A549 (cell line): ENCODE measurements around the gene SASH1. TPM values are rescaled to one million over a fixed set of nuclear protein-coding genes. Genes with fewer than 3 reads are reported as not detected.

Experiments used
- ATAC-seq, 2 experiments: fragments of 200-7000 bp in 1 of 2; fragments of >200 bp in 1 of 2; cut with Nextera tagmentation in 1 of 2; cut with Tn5 transposase in 1 of 2; 3 replicates each; pipeline versions ENCODE4 v1.8.0 to v1.9.1; 2018 to 2020; ENCODE audit warnings: mild to moderate bottlenecking in 1 of 2, moderate library complexity in 1 of 2
- CTCF ChIA-PET: fragments of 300-600 bp; sonication (Branson Sonifier 250); formaldehyde crosslinking; extraction: SDS; loops from one replicate; lab custom pipeline; 2021; ENCODE audit warnings: antibody characterized with exemption, inconsistent platforms; lab: Yijun Ruan, JAX
- POLR2A ChIA-PET: fragments of 350-600 bp; formaldehyde crosslinking; extraction: SDS; loops from one replicate; lab custom pipeline; 2021; ENCODE audit warnings: antibody characterized with exemption, inconsistent platforms; lab: Yijun Ruan, JAX
- DNase-seq, 2 experiments: peaks; one replicate each; pipeline versions ENCODE4 v3.0.0 to v3.0.0-alpha.2; 2011 to 2016; ENCODE audit warnings: low read depth in 1 of 2, low spot score in 1 of 2
- FAIRE-seq: peaks from 2 replicates; lab custom pipeline; 2011; peaks lifted over from hg19 to GRCh38; lab: Jason Lieb, UNC
- H3K27ac ChIP-seq, 2 experiments: fragments of >200 bp; sonication (Bioruptor Twin); formaldehyde crosslinking; 3 replicates each; pipeline ENCODE4 v1.5.1; 2016 to 2017
- H3K4me1 ChIP-seq: fragments of >200 bp; sonication (Bioruptor Twin); formaldehyde crosslinking; 3 replicates; pipeline ENCODE4 v1.6.1; 2016
- H3K4me2 ChIP-seq: fragments of >200 bp; sonication (Bioruptor Twin); formaldehyde crosslinking; 3 replicates; pipeline ENCODE4 v1.6.1; 2016
- H3K4me3 ChIP-seq: fragments of >200 bp; sonication (Bioruptor Twin); formaldehyde crosslinking; 3 replicates; pipeline ENCODE4 v1.5.1; 2016
- H3K9me3 ChIP-seq: fragments of >200 bp; sonication (Bioruptor Twin); formaldehyde crosslinking; 3 replicates; pipeline ENCODE4 v1.6.1; 2016
- BHLHE40 ChIP-seq: IDR thresholded peaks from 2 replicates; pipeline ENCODE4 v1.6.1; 2012; ENCODE audit warnings: low read depth, low read length, inconsistent platforms
- CBX2 ChIP-seq: fragments of 200-600 bp; sonication (generic); IDR thresholded peaks from 2 replicates; pipeline ENCODE4 v1.6.1; 2016; ENCODE audit warnings: low read depth, mild to moderate bottlenecking, borderline replicate concordance
- CBX8 ChIP-seq: fragments of 200-600 bp; sonication (generic); IDR thresholded peaks from 2 replicates; pipeline ENCODE4 v1.6.1; 2016
- E2F6 ChIP-seq: IDR thresholded peaks from 2 replicates; pipeline ENCODE4 v1.6.1; 2012; ENCODE audit warnings: low read depth, borderline replicate concordance
- EP300 ChIP-seq, 2 experiments: fragments of >200 bp; sonication (Bioruptor Twin); formaldehyde crosslinking; IDR thresholded peaks; 2 replicates in 1 of 2; 3 replicates in 1 of 2; pipeline ENCODE4 v1.6.1; 2016 to 2017
- FOSB ChIP-seq: fragments of 250-450 bp; sonication (Bioruptor Pico); IDR thresholded peaks from 2 replicates; pipeline ENCODE4 v1.5.0; 2020; ENCODE audit warnings: mild to moderate bottlenecking, moderate library complexity
- FOXS1 ChIP-seq: fragments of 250-450 bp; sonication (Bioruptor Pico); IDR thresholded peaks from 2 replicates; pipeline ENCODE4 v1.5.0; 2020; ENCODE audit warnings: mild to moderate bottlenecking, moderate library complexity
- GATA3 ChIP-seq: IDR thresholded peaks from 2 replicates; pipeline ENCODE4 v1.6.1; 2012; ENCODE audit warnings: borderline replicate concordance
- HDAC2 ChIP-seq: fragments of 200-600 bp; sonication (generic); IDR thresholded peaks from 2 replicates; pipeline ENCODE4 v1.6.1; 2016
- HMGXB4 ChIP-seq: fragments of 250-450 bp; sonication (Bioruptor Pico); IDR thresholded peaks from 2 replicates; pipeline ENCODE4 v1.5.0; 2021; ENCODE audit warnings: mild to moderate bottlenecking, moderate library complexity, borderline replicate concordance
- HOXA7 ChIP-seq: fragments of 250-450 bp; sonication (Bioruptor Pico); IDR thresholded peaks from 2 replicates; pipeline ENCODE4 v1.5.0; 2020; ENCODE audit warnings: mild to moderate bottlenecking, moderate library complexity
- KDM1A ChIP-seq: fragments of 200-600 bp; sonication (generic); IDR thresholded peaks from 2 replicates; pipeline ENCODE4 v1.6.1; 2016; ENCODE audit warnings: low read depth, mild to moderate bottlenecking
- MAZ ChIP-seq: fragments of 150-350 bp; IDR thresholded peaks from 2 replicates; pipeline ENCODE4 v1.6.1; 2014; ENCODE audit warnings: antibody characterized with exemption, low read depth, low read length, borderline replicate concordance
- NFE2L2 ChIP-seq: fragments of 150-350 bp; conservative IDR thresholded peaks from 2 replicates; pipeline ENCODE4 v1.6.1; 2014; ENCODE audit warnings: low read length
- NR3C1 ChIP-seq: fragments of >200 bp; sonication (Bioruptor Twin); formaldehyde crosslinking; IDR thresholded peaks from 3 replicates; pipeline ENCODE4 v1.6.1; 2017
- POLR2A ChIP-seq: IDR thresholded peaks from 2 replicates; pipeline ENCODE4 v1.6.1; 2012; ENCODE audit warnings: mild to moderate bottlenecking, low read length
- SREBF2 ChIP-seq: fragments of 450-650 bp; IDR thresholded peaks from 2 replicates; pipeline ENCODE4 v1.6.1; 2014; ENCODE audit warnings: mild to moderate bottlenecking, moderate library complexity
- TFCP2L1 ChIP-seq: fragments of 250-450 bp; sonication (Bioruptor Pico); IDR thresholded peaks from 2 replicates; pipeline ENCODE4 v1.5.0; 2021; ENCODE audit warnings: mild to moderate bottlenecking
- USF2 ChIP-seq: fragments of 450-650 bp; IDR thresholded peaks from 2 replicates; pipeline ENCODE4 v1.6.1; 2014; ENCODE audit warnings: antibody characterized with exemption
- ZC3H11A ChIP-seq: fragments of 450-650 bp; IDR thresholded peaks from 2 replicates; pipeline ENCODE4 v1.6.1; 2014; ENCODE audit warnings: antibody characterized with exemption, mild to moderate bottlenecking
- ZNF302 ChIP-seq: fragments of 250-450 bp; sonication (Bioruptor Pico); IDR thresholded peaks from 2 replicates; pipeline ENCODE4 v1.9.0; 2021; ENCODE audit warnings: inconsistent platforms, mild to moderate bottlenecking, moderate library complexity
- WGBS: methylation state at CpG from one replicate; pipeline ENCODE4 v1.1.6; 2017; ENCODE audit errors: missing lambda C conversion rate; 5-methylcytosine and 5-hydroxymethylcytosine counted together
- polyA plus RNA-seq, 4 experiments: library from polyadenylated mRNA; depleted of rRNA in 3 of 4; stranded (reverse); fragments of >200 nt; fragmentation: RNase III in 1 of 4; extraction: RNeasy Plus Mini Kit Qiagen cat#74134 plus additional on column Dnase treatment in 1 of 4; gene quantifications; 2 replicates in 3 of 4; 3 replicates in 1 of 4; pipeline ENCODE4 v1.2.3, GENCODE V29; 2011 to 2017
- TF ChIP-seq, protein P1 (sequence below): fragments of >200 bp; sonication (Bioruptor Twin); formaldehyde crosslinking; IDR thresholded peaks from 3 replicates; pipeline ENCODE4 v1.6.1; 2016
- TF ChIP-seq, protein P2 (sequence below): IDR thresholded peaks from 2 replicates; pipeline ENCODE4 v1.6.1; 2012
- TF ChIP-seq, protein P3 (sequence below): fragments of >200 bp; sonication (Bioruptor Twin); formaldehyde crosslinking; IDR thresholded peaks from 2 replicates; pipeline ENCODE4 v1.6.1; 2016
- TF ChIP-seq, protein P4 (sequence below): fragments of 150-350 bp; IDR thresholded peaks from 2 replicates; pipeline ENCODE4 v1.6.1; 2014; ENCODE audit warnings: low read depth, mild to moderate bottlenecking, low read length

Gene SASH1
- polyA plus RNA-seq, 2 of the 4 experiments (the other 2 are of a cell fraction): 2.5 to 3.0 TPM

DNA sequence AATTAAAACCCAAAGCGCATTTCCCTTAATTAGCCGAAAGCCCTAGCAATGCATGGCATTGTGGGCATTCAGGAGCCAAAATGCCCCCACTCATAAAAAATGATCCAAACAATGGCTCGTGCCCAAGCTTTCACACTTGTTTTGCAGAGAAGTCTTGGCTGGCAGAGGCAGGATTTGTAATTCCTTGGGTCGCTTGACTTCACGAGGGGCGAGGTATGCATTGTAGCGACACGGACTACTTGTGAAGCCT, 613 bp upstream of the SASH1 start:
- no peak for FAIRE-seq
- Histone ChIP-seq H3K4me1 (peaks cover 23% of the 10 kb centered on the region), H3K9me3 (no peaks in the 10 kb centered on the region), H3K4me2 (peak overlapping the region; percentile 95), H3K27ac (peak overlapping the region; percentile 81 to 96), H3K4me3 (peak overlapping the region; percentile 65)
- 12% methylated on average over 8 of the region's 8 CpGs for WGBS
- no peak; a peak in 2 of 6 replicates for ATAC-seq
- CTCF ChIA-PET: no interaction called here
- no peak for TF ChIP-seq HOXA7 (CRISPR knock-in tag)
- TF ChIP-seq EP300 (IDR thresholded peaks at IDR 0.05): no peak
- TF ChIP-seq, protein P1, sequence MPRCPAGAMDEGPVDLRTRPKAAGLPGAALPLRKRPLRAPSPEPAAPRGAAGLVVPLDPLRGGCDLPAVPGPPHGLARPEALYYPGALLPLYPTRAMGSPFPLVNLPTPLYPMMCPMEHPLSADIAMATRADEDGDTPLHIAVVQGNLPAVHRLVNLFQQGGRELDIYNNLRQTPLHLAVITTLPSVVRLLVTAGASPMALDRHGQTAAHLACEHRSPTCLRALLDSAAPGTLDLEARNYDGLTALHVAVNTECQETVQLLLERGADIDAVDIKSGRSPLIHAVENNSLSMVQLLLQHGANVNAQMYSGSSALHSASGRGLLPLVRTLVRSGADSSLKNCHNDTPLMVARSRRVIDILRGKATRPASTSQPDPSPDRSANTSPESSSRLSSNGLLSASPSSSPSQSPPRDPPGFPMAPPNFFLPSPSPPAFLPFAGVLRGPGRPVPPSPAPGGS: no peak
- TF ChIP-seq FOXS1 (CRISPR knock-in tag): no peak
- no peak for TF ChIP-seq CBX8
- no peak for TF ChIP-seq SREBF2
- TF ChIP-seq HDAC2: no peak
- TF ChIP-seq BHLHE40: no peak
- no peak for DNase-seq
- POLR2A ChIA-PET: interaction anchor here (1.0 kb wide), 2 partner anchors 28 to 74 kb away, joined by 3 read pairs; no protein-coding TSS in a partner anchor

DNA sequence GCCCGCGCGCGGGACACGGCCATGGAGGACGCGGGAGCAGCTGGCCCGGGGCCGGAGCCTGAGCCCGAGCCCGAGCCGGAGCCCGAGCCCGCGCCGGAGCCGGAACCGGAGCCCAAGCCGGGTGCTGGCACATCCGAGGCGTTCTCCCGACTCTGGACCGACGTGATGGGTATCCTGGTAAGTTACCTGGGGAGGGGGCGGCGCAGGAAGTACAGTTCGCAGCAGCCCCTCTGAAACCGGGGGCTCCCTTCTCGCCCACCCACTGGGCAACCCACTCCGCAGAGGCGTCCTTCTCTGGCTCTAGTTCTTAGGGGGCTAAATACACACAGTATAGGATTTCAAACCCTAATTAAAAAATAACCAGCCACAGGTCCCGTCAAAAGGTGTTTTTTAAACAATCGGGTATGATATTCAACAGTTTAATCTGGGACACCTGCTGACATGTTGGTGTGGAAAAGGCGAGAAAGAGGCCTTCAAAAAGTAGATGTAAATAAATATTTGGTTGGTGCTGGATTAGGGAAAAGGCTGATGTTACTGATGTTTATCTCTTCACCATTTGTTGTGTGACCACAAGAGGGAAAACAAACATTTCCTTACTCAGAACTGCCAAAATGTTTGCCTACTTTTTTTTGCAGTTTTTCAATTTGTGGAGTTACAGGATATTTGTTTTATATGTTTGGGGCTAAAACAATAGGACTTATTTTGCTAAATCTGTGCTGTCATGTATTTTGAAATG, 577 bp downstream of the SASH1 start:
- no peaks in the 10 kb centered on the region for H3K9me3 ChIP-seq
- ChIA-PET POLR2A (interaction anchor here (1.0 to 1.1 kb wide), 3 partner anchors 30 to 76 kb away, joined by 3 read pairs; no protein-coding TSS in a partner anchor), CTCF (no interaction called here)
- FAIRE-seq (no peak), DNase-seq (no peak), ATAC-seq (peak in 1 of 2 experiments; percentile 24; a peak in 5 of 6 replicates)
- 2% methylated on average over 6 of the region's 34 CpGs for WGBS
- H3K4me2 ChIP-seq: peak overlapping the region; percentile 95
- peaks cover 23% of the 10 kb centered on the region for H3K4me1 ChIP-seq
- peak overlapping the region; percentile 81 to 96 for H3K27ac ChIP-seq
- TF ChIP-seq GATA3 (peak; percentile 47; the same call in 1 of the 2 replicates), E2F6 (no peak)
- peak overlapping the region; percentile 65 for H3K4me3 ChIP-seq

DNA sequence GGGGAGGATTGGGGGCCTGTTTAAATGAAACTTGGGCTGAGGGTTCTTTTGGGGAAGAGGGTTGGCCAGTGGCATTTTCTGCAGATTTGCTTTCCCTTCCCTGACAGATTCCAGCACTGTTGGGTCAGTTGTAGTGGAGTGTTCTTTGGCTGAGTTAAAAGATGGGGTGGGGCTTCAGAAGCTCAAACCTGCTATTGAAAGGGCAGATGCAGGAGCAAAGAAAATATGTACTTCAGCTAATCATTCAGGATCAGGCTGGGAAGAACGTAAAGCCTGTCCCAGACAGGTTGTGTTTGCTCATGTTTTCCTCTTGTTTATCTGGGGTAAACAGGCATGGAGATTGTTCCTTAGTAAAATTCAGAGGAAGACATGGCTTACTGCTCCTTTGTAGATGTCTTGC, 2.5 kb downstream of the SASH1 start:
- Histone ChIP-seq H3K9me3 (no peaks in the 10 kb centered on the region), H3K4me1 (peaks cover 23% of the 10 kb centered on the region), H3K4me2 (peak overlapping the region; percentile 25; the same call in 1 of the 3 replicates), H3K27ac (no peak overlapping the region), H3K4me3 (no peak overlapping the region)
- ATAC-seq: peak in 1 of 2 experiments; percentile 13; a peak in 1 of 6 replicates
- no peak for TF ChIP-seq NR3C1
- no peak for TF ChIP-seq CBX2
- no peak for TF ChIP-seq HDAC2
- no peak for TF ChIP-seq TFCP2L1
- no peak for TF ChIP-seq HMGXB4 (CRISPR knock-in tag)
- no peak for TF ChIP-seq USF2
- TF ChIP-seq, protein P2, sequence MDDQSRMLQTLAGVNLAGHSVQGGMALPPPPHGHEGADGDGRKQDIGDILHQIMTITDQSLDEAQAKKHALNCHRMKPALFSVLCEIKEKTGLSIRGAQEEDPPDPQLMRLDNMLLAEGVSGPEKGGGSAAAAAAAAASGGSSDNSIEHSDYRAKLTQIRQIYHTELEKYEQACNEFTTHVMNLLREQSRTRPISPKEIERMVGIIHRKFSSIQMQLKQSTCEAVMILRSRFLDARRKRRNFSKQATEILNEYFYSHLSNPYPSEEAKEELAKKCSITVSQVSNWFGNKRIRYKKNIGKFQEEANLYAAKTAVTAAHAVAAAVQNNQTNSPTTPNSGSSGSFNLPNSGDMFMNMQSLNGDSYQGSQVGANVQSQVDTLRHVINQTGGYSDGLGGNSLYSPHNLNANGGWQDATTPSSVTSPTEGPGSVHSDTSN: no peak
- no peak for TF ChIP-seq POLR2A
- no peak for TF ChIP-seq CBX8
- no peak for TF ChIP-seq ZNF302
- no peak for TF ChIP-seq ZC3H11A
- TF ChIP-seq NFE2L2: no peak
- TF ChIP-seq MAZ: no peak
- TF ChIP-seq, protein P3, sequence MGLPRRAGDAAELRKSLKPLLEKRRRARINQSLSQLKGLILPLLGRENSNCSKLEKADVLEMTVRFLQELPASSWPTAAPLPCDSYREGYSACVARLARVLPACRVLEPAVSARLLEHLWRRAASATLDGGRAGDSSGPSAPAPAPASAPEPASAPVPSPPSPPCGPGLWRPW: no peak
- TF ChIP-seq, protein P4, sequence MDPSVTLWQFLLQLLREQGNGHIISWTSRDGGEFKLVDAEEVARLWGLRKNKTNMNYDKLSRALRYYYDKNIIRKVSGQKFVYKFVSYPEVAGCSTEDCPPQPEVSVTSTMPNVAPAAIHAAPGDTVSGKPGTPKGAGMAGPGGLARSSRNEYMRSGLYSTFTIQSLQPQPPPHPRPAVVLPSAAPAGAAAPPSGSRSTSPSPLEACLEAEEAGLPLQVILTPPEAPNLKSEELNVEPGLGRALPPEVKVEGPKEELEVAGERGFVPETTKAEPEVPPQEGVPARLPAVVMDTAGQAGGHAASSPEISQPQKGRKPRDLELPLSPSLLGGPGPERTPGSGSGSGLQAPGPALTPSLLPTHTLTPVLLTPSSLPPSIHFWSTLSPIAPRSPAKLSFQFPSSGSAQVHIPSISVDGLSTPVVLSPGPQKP: no peak
- no peak for TF ChIP-seq FOXS1 (CRISPR knock-in tag)
- TF ChIP-seq FOSB (CRISPR knock-in tag): no peak
- TF ChIP-seq KDM1A: no peak
- ChIA-PET POLR2A (no interaction called here), CTCF (no interaction called here)
- no peak for FAIRE-seq
- DNase-seq: peak in 1 of 2 experiments; percentile 26
- WGBS: 18% methylated on average over 1 of the region's 1 CpG
